ENCODE measurements around the gene LATS2.

- TF ChIP-seq CTCF (IDR thresholded peaks at IDR 0.05) (no peak), POLR2A (IDR thresholded peaks at IDR 0.05) (no peak)
Observed at GRCh38 chr13:21033212-21033840, 28.1 kb downstream of the LATS2 start.
